HL-60 (cell line): ENCODE data around the gene CD247.

ENCODE experiments used
- DNase-seq, 2 experiments: peaks; one replicate each; pipeline ENCODE4 v3.0.0-alpha.2; 2010 to 2020; ENCODE audit warnings: low read depth in 1 of 2, low spot score in 1 of 2
- H3K27ac ChIP-seq: fragments of 250-450 bp; sonication (Bioruptor Pico); replicated peaks from 2 replicates; pipeline ENCODE4 v1.5.1; 2020; ENCODE audit warnings: mild to moderate bottlenecking, moderate library complexity
- H3K27me3 ChIP-seq: fragments of 250-450 bp; sonication (Bioruptor Pico); 2 replicates; pipeline ENCODE4 v1.5.1; 2021; ENCODE audit warnings: mild to moderate bottlenecking, moderate library complexity; ENCODE audit not compliant: insufficient read depth, poor library complexity, severe bottlenecking
- H3K4me3 ChIP-seq: replicated peaks from 2 replicates; pipeline ENCODE4 v1.5.1; 2011; ENCODE audit warnings: mild to moderate bottlenecking, control low read depth, low read length; ENCODE audit not compliant: insufficient read depth
- CTCF ChIP-seq: IDR thresholded peaks from one replicate; pipeline ENCODE4 v1.5.1; 2011; ENCODE audit warnings: low read length, control low read depth, inconsistent platforms; ENCODE audit not compliant: insufficient read depth
- GABPA ChIP-seq: IDR thresholded peaks from 2 replicates; pipeline ENCODE4 v1.6.1; 2012; ENCODE audit warnings: low read depth
- POLR2AphosphoS5 ChIP-seq: IDR thresholded peaks from 2 replicates; pipeline ENCODE4 v1.6.1; 2012; ENCODE audit warnings: low read depth
- REST ChIP-seq: IDR thresholded peaks from 2 replicates; pipeline ENCODE4 v1.6.1; 2012; ENCODE audit warnings: low read depth; ENCODE audit not compliant: insufficient replicate concordance
- SPI1 ChIP-seq: IDR thresholded peaks from 2 replicates; pipeline ENCODE4 v1.6.1; 2012; ENCODE audit warnings: low read depth, mild to moderate bottlenecking, borderline replicate concordance

The CD247 gene

GRCh38 chr1:167488786-167489185 lies 29.5 kb downstream of the CD247 start:
- TF ChIP-seq REST (no peak), CTCF (no peak)
- no peak for DNase-seq
- no peak overlapping the region for H3K4me3 ChIP-seq
- H3K27ac ChIP-seq = no peak overlapping the region
- no peaks in the 10 kb centered on the region for H3K27me3 ChIP-seq

- DNase-seq = no peak
- no peak for TF ChIP-seq POLR2AphosphoS5
- TF ChIP-seq SPI1 = no peak
- TF ChIP-seq REST = no peak
- TF ChIP-seq GABPA = no peak
- no peak for TF ChIP-seq CTCF
- Histone ChIP-seq H3K27me3 (no peaks in the 10 kb centered on the region), H3K4me3 (no peak overlapping the region), H3K27ac (no peak overlapping the region)
Measured at GRCh38 chr1:167487614-167488013, 30.7 kb downstream of the CD247 start.

- TF ChIP-seq SPI1 = no peak
- no peak for TF ChIP-seq POLR2AphosphoS5
- TF ChIP-seq CTCF = no peak
- no peak for TF ChIP-seq GABPA
- no peak for TF ChIP-seq REST
- no peaks in the 10 kb centered on the region for H3K27me3 ChIP-seq
- no peak overlapping the region for H3K4me3 ChIP-seq
- DNase-seq = no peak
- no peak overlapping the region for H3K27ac ChIP-seq
Measured at GRCh38 chr1:167486090-167486824, 32.1 kb downstream of the CD247 start.
